H1 (cell line): ENCODE data around the gene FASTK.

Experiments used
- CHD1 ChIP-seq: IDR thresholded peaks from 2 replicates; pipeline ENCODE4 v1.6.1; 2012; ENCODE audit warnings: low read depth, low read length, improper control_type of control experiment
- EGR1 ChIP-seq: IDR thresholded peaks from 2 replicates; pipeline ENCODE4 v1.6.1; 2011; ENCODE audit warnings: low read depth, low read length, borderline replicate concordance

GRCh38 chr7:151118108-151119054, 37.8 kb upstream of the FASTK start:
- no peak for TF ChIP-seq EGR1
- TF ChIP-seq CHD1 = no peak
